Measurements from ENCODE around the gene SPTB.

The SPTB gene

GRCh38 chr14:64725261-64725815, 154.4 kb downstream of the SPTB start:
- DNase-seq = no peak

GRCh38 chr14:64724578-64724930, 155.2 kb downstream of the SPTB start:
- DNase-seq = no peak

GRCh38 chr14:64723691-64724577, 155.8 kb downstream of the SPTB start:
- DNase-seq = peak; percentile 37

- DNase-seq = no peak
Observed at GRCh38 chr14:64722842-64723447, 156.8 kb downstream of the SPTB start.

GRCh38 chr14:64721899-64722298, 157.8 kb downstream of the SPTB start:
- DNase-seq = peak; percentile 42

GRCh38 chr14:64721391-64721791, 158.3 kb downstream of the SPTB start:
- DNase-seq = peak; percentile 92

GRCh38 chr14:64720131-64720576, 159.6 kb downstream of the SPTB start:
- DNase-seq = peak; percentile 62

- no peak for DNase-seq
Observed at GRCh38 chr14:64719601-64720000, 160.1 kb downstream of the SPTB start.

- no peak for DNase-seq
Observed at GRCh38 chr14:64718762-64719161, 160.9 kb downstream of the SPTB start.

- no peak for DNase-seq
Observed at GRCh38 chr14:64717870-64718269, 161.8 kb downstream of the SPTB start.

GRCh38 chr14:64715628-64716412, 163.9 kb downstream of the SPTB start:
- no peak for DNase-seq

- DNase-seq = no peak
Observed at GRCh38 chr14:64715146-64715627, 164.5 kb downstream of the SPTB start.

GRCh38 chr14:64714432-64715025, 165.2 kb downstream of the SPTB start:
- DNase-seq = no peak

- DNase-seq = no peak
Observed at GRCh38 chr14:64713677-64714076, 166.0 kb downstream of the SPTB start.

- DNase-seq = no peak
Observed at GRCh38 chr14:64711039-64711438, 168.7 kb downstream of the SPTB start.

GRCh38 chr14:64709126-64709525, 170.6 kb downstream of the SPTB start:
- no peak for DNase-seq

GRCh38 chr14:64708148-64709004, 171.3 kb downstream of the SPTB start:
- DNase-seq = peak; percentile 47

GRCh38 chr14:64707661-64708060, 172.0 kb downstream of the SPTB start:
- DNase-seq = peak; percentile 91

GRCh38 chr14:64706593-64707193, 173.0 kb downstream of the SPTB start:
- DNase-seq = no peak

GRCh38 chr14:64706119-64706592, 173.6 kb downstream of the SPTB start:
- no peak for DNase-seq

All from fibroblast of upper back skin (primary cell).